Nephron progenitor cell (in vitro differentiated cells): ENCODE measurements around the gene DUOX1.

Source experiments
- DNase-seq: peaks from one replicate; pipeline ENCODE4 v3.0.0; 2021
- H3K27ac Mint-ChIP-seq: 2 replicates; pipeline ENCODE4 v1.8.0; 2021; ENCODE audit warnings: mild to moderate bottlenecking, moderate library complexity, mixed read lengths
- H3K27me3 Mint-ChIP-seq: 2 replicates; pipeline ENCODE4 v1.8.0; 2021; ENCODE audit warnings: mild to moderate bottlenecking, low read depth, mixed read lengths; ENCODE audit not compliant: poor library complexity
- H3K36me3 Mint-ChIP-seq: 2 replicates; pipeline ENCODE4 v1.8.0; 2021; ENCODE audit warnings: low read depth, mixed read lengths
- H3K4me1 Mint-ChIP-seq: 2 replicates; pipeline ENCODE4 v1.8.0; 2021; ENCODE audit warnings: mixed read lengths
- H3K4me3 Mint-ChIP-seq: 2 replicates; pipeline ENCODE4 v1.8.0; 2021; ENCODE audit warnings: mild to moderate bottlenecking, moderate library complexity, mixed read lengths
- H3K9me3 Mint-ChIP-seq: 2 replicates; pipeline ENCODE4 v1.8.0; 2021; ENCODE audit warnings: mild to moderate bottlenecking, moderate library complexity, mixed read lengths
- TF ChIP-seq, protein P1 (sequence below): fragments of 200-600 bp; sonication (generic); IDR thresholded peaks from 2 replicates; pipeline ENCODE4 v1.5.0; 2021; ENCODE audit warnings: antibody characterized with exemption

DUOX1 gene

DNA sequence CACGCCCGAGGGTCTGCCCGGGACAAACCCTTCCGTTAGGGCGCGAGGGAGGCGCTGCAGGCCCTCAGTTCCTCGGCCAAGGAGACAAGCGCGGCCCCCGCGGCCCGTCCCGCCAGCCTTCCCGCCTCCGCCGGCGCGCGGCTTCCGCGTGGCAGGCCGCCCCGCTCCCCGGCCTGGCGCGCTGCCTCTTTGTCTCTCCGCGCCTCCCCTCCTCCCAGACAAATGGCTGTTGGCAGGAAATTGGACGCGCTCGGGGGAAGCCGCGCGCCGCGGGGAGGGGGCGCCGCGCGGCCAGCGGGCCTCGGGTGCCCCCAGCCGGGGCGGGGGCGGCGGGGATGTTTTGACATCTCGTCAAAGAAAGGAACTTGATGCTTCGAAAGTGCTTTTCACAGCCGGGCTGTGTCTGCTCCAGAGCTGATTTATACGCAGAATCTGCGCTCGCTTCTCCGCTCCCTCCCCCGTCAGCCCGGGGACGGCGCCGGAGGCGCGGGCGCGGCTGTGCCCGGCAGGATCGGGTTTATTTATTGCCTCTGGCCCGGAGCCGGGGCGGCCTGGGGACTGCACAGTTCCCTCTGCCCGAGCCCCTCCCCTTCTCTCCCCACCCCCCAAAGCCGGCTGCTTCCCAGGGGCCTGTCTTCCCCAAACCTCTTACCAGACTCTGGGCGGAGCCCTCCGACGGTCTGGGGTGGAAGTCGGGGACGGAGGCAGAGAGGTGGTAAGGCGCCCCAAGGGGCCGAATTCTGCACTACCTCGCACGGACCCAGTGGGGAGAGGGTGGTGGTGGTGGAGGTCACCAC lies 37.2 kb downstream of the DUOX1 start:
- peak overlapping the region; percentile 95 for H3K27ac Mint-ChIP-seq
- peak overlapping the region; percentile 42 for H3K4me3 Mint-ChIP-seq
- H3K27me3 Mint-ChIP-seq = no peaks in the 10 kb centered on the region
- peak; percentile 85 for DNase-seq
- H3K9me3 Mint-ChIP-seq = no peaks in the 10 kb centered on the region
- TF ChIP-seq, protein P1, sequence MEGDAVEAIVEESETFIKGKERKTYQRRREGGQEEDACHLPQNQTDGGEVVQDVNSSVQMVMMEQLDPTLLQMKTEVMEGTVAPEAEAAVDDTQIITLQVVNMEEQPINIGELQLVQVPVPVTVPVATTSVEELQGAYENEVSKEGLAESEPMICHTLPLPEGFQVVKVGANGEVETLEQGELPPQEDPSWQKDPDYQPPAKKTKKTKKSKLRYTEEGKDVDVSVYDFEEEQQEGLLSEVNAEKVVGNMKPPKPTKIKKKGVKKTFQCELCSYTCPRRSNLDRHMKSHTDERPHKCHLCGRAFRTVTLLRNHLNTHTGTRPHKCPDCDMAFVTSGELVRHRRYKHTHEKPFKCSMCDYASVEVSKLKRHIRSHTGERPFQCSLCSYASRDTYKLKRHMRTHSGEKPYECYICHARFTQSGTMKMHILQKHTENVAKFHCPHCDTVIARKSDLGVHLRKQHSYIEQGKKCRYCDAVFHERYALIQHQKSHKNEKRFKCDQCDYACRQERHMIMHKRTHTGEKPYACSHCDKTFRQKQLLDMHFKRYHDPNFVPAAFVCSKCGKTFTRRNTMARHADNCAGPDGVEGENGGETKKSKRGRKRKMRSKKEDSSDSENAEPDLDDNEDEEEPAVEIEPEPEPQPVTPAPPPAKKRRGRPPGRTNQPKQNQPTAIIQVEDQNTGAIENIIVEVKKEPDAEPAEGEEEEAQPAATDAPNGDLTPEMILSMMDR = peak; percentile 53
- H3K36me3 Mint-ChIP-seq = peaks cover 13% of the 10 kb centered on the region
- H3K4me1 Mint-ChIP-seq = peaks cover 50% of the 10 kb centered on the region

DNA sequence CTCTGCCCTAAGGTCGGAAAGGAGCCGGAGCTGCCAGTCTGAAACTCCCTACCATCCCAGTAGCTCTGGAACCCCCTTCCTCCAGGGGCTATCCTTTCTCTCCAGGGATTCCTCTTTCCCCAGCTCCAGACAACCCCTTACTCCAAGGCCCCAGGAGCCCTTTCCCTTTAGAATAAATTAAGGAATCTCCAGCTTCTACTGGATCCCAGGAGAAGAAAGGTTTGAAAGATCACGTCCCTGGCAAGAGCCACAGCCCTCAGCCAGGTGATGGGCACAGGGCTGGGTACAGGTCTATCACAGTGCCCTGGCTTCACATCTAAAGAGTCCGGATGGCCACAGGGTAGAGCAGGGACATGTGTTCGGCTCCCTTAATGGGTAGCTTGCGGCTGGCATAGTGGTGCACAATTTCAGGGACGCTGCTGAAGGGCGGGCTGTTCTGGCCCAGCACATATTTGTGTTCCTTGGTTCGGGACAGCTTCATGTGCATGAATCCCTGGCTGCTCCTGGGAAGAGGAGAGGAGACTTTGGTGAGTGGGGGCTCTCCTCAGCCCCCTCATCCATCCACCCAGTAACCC lies 37.9 kb downstream of the DUOX1 start:
- DNase-seq = no peak
- Mint-ChIP-seq H3K27ac (peak overlapping the region; percentile 95), H3K36me3 (peaks cover 13% of the 10 kb centered on the region), H3K9me3 (no peaks in the 10 kb centered on the region), H3K4me3 (peak overlapping the region; percentile 42), H3K4me1 (peaks cover 53% of the 10 kb centered on the region), H3K27me3 (no peaks in the 10 kb centered on the region)
- TF ChIP-seq, protein P1 = no peak

DNA sequence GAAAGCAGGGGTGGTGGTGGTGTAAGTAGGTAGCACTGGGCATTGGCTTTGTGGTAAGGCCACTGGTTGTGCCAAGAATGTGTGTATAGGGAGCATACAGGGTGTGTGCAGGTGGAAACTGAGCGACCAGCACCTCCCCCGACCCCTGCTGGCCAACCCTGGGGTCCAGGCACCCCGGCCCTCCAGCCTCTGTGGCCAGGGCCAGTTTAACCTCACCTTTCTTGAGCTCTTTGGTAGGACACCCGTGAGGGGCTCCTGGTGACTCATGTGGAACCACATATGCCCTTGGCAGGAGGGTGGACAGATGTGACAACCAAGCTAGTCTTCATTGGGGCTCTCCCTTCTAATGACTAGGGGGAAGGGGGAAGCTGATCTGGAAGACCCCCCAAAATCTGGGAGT lies 38.5 kb downstream of the DUOX1 start:
- no peaks in the 10 kb centered on the region for H3K27me3 Mint-ChIP-seq
- no peak overlapping the region for H3K4me3 Mint-ChIP-seq
- peaks cover 55% of the 10 kb centered on the region for H3K4me1 Mint-ChIP-seq
- TF ChIP-seq, protein P1 = no peak
- H3K27ac Mint-ChIP-seq = peak overlapping the region; percentile 95
- peaks cover 13% of the 10 kb centered on the region for H3K36me3 Mint-ChIP-seq
- no peaks in the 10 kb centered on the region for H3K9me3 Mint-ChIP-seq
- DNase-seq = no peak

DNA sequence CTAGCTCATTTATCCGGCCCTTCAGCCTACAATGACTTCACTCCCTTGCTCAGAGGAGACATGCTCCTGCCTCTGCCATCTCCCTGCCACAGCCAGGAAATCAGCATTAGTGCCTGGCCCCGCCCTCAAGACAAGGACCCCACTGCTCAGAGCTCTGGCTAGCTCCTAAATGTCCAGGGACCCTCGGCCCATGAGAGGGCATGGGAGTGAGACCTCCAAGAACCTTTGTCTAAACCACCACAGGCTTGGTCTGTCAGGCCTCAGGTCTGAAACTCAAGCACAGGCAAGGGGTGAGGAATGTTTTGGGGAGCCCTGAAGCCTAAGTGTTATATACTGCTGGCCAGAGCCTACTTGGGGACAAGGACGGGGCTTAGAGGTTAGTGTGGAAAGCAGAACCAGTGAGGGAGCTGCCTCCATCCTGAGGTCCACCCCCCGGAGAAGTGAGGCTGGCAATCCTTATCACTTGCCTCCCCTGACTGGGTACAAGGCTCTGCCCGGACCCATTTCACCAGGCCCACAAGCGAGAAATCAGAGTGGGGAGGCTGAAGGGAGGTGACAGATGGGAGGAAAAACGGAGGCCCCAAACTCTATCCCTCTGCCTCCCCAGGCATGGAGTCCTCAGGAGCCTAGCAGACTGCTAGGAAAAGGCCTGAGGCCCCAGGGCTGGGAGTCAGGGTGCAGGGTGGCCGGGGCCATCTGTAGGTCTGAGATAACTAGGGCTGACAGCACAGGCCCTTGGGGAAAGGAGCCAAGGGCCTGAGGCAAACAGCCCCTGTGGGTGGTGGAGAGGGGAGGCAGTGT lies 39.2 kb downstream of the DUOX1 start:
- Mint-ChIP-seq H3K4me3 (no peak overlapping the region), H3K9me3 (no peaks in the 10 kb centered on the region), H3K27ac (peak overlapping the region; percentile 93), H3K27me3 (no peaks in the 10 kb centered on the region), H3K4me1 (peaks cover 54% of the 10 kb centered on the region), H3K36me3 (peaks cover 19% of the 10 kb centered on the region)
- TF ChIP-seq, protein P1 = no peak
- DNase-seq = no peak

DNA sequence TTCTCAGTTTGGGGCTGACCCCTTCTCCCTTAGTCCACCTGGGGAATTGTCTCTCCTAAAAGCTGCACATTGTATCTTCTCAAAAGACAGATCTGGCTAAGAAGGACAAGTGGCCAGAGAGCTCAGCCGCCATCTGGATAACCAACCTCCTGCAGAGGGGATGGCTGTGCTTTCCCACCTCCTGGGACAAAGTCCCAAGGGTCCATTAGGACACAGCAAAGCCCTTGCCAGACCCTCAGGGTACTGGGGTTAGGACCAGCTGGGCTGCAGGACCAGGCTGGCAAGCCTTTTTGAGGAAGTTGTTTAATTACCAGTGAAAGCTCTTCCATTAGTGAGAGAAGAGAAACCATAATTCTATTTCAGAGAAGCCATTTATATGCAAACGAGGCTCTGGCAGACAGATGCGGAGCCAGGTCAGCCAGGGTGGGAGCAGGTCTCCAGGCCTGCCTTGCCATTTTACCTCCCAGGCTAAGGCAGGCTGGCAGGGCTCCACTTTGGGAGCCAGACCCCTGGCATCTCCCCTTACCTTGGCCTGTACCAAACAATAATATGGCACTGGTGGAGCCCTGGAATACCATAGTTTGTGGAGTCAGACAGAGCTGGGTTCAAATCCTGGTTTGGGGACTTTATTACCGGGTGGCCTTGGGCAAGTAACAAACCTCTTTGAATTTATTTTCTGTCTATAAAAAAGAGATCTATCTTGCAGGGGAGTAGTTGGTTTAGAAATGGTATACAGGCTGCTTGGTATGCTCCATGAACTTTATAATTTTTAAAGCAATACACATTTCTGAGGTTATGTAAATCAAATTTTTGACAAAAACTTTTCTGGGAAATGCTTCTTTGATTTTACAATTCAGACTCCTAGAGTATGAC lies 40.0 kb downstream of the DUOX1 start:
- no peak for DNase-seq
- no peaks in the 10 kb centered on the region for H3K9me3 Mint-ChIP-seq
- peaks cover 26% of the 10 kb centered on the region for H3K36me3 Mint-ChIP-seq
- H3K27me3 Mint-ChIP-seq = no peaks in the 10 kb centered on the region
- no peak overlapping the region for H3K4me3 Mint-ChIP-seq
- TF ChIP-seq, protein P1 = no peak
- H3K27ac Mint-ChIP-seq = peak overlapping the region; percentile 78
- peaks cover 53% of the 10 kb centered on the region for H3K4me1 Mint-ChIP-seq
